Measurements from ENCODE around the gene ECM1. TPM values are rescaled to one million over a fixed set of nuclear protein-coding genes. Genes with fewer than 3 reads are reported as not detected.

ECM1 gene
- total and polyA plus RNA-seq, 8 donors = 1.9 to 65.2 (median 3.3) TPM

GRCh38 chr1:150532860-150533259, 25.0 kb downstream of the ECM1 start:
- no peak overlapping the region for H3K4me3 ChIP-seq
- peak overlapping the region in 1 of 2 donors; percentile 16 for H3K27ac ChIP-seq
- intact Hi-C loops (cut with DNase I) = no loop called here
- H3K27me3 ChIP-seq = no peaks in the 10 kb centered on the region
- H3K4me1 ChIP-seq = peaks cover 0 to 6% of the 10 kb centered on the region in 2 donors
- TF ChIP-seq, protein P1, sequence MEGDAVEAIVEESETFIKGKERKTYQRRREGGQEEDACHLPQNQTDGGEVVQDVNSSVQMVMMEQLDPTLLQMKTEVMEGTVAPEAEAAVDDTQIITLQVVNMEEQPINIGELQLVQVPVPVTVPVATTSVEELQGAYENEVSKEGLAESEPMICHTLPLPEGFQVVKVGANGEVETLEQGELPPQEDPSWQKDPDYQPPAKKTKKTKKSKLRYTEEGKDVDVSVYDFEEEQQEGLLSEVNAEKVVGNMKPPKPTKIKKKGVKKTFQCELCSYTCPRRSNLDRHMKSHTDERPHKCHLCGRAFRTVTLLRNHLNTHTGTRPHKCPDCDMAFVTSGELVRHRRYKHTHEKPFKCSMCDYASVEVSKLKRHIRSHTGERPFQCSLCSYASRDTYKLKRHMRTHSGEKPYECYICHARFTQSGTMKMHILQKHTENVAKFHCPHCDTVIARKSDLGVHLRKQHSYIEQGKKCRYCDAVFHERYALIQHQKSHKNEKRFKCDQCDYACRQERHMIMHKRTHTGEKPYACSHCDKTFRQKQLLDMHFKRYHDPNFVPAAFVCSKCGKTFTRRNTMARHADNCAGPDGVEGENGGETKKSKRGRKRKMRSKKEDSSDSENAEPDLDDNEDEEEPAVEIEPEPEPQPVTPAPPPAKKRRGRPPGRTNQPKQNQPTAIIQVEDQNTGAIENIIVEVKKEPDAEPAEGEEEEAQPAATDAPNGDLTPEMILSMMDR (IDR thresholded peaks at IDR 0.05) = no peak
- DNase-seq = no peak
- ATAC-seq = no peak
- H3K9me3 ChIP-seq = no peaks in the 10 kb centered on the region
- no peaks in the 10 kb centered on the region for H3K36me3 ChIP-seq

- ATAC-seq = no peak
- TF ChIP-seq, protein P1 (IDR thresholded peaks at IDR 0.05) = no peak
- no peaks in the 10 kb centered on the region for H3K36me3 ChIP-seq
- H3K4me3 ChIP-seq = no peak overlapping the region
- H3K4me1 ChIP-seq = peaks cover 0 to 6% of the 10 kb centered on the region in 2 donors
- no peaks in the 10 kb centered on the region for H3K9me3 ChIP-seq
- H3K27ac ChIP-seq = no peak overlapping the region
- intact Hi-C loops (cut with DNase I) = no loop called here
- H3K27me3 ChIP-seq = no peaks in the 10 kb centered on the region
- DNase-seq = no peak
Measured at GRCh38 chr1:150534002-150534401, 26.1 kb downstream of the ECM1 start.

GRCh38 chr1:150535511-150536287, 27.8 kb downstream of the ECM1 start:
- Histone ChIP-seq H3K27me3 (no peaks in the 10 kb centered on the region), H3K27ac (no peak overlapping the region), H3K4me1 (peaks cover 0 to 6% of the 10 kb centered on the region in 2 donors), H3K4me3 (no peak overlapping the region), H3K9me3 (no peaks in the 10 kb centered on the region), H3K36me3 (no peaks in the 10 kb centered on the region)
- DNase-seq (no peak), ATAC-seq (no peak)
- TF ChIP-seq, protein P1 (IDR thresholded peaks at IDR 0.05) = no peak
- intact Hi-C loops (cut with DNase I) = no loop called here

GRCh38 chr1:150536836-150537731, 29.2 kb downstream of the ECM1 start:
- Histone ChIP-seq H3K36me3 (no peaks in the 10 kb centered on the region), H3K4me3 (no peak overlapping the region), H3K4me1 (peaks cover 0 to 6% of the 10 kb centered on the region in 2 donors), H3K27me3 (no peaks in the 10 kb centered on the region), H3K27ac (no peak overlapping the region), H3K9me3 (no peaks in the 10 kb centered on the region)
- TF ChIP-seq, protein P1 (IDR thresholded peaks at IDR 0.05) = no peak
- no peak for DNase-seq
- no peak for ATAC-seq
- intact Hi-C loops (cut with DNase I) = no loop called here

All from left lung (tissue), 10 donors.